NCI-H146 treated with DMSO at 0.1 percent for 48 hours (cell line): ENCODE data around the gene ZNF30.
"Not testable (repeated sequence)": the region's sequence is repeated elsewhere in the genome, so short reads cannot be mapped to it uniquely, and the experiment has no call there.

Source experiments
- DNase-seq: peaks from one replicate; lab custom pipeline; 2025; ENCODE audit not compliant: unreplicated experiment; lab: John Stamatoyannopoulos, UW

ZNF30 gene

DNA sequence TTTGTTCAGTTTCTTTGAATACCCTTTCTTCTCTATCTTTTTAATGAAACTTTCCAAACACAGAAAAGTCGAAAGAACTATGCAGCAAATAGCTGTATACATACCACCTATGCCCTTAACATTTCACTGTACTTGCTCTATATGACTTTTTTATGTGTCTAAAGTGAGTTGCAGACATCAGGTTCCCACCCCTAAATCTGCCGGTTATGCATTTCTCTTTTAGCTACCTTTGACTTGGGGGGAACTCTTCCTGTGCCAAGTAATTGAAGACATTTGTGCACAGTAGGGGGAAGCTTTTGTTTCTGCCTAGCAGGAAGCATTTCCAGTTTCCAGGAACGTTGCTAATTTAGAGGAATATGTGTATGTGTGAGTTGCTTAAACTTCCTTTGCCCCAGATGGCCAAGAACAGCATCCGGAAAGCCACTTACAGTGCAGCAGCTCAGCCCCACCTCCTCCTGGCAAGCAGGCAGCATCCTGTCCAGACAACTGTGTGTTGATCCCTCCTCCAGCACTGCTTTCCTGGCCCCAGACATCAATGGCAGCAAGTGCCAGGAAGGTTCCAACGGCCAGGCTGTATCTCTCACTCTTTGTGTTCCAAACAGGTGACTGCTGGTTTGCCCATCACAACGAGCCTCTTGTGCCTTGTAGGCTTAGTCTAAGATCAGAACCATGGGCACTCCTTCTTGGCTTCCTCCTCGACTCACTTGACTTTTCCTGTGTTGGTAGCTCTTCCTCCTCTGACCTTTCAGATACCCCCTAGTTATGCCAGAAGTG is 58.7 kb downstream of the ZNF30 start:
- no peak for DNase-seq

DNA sequence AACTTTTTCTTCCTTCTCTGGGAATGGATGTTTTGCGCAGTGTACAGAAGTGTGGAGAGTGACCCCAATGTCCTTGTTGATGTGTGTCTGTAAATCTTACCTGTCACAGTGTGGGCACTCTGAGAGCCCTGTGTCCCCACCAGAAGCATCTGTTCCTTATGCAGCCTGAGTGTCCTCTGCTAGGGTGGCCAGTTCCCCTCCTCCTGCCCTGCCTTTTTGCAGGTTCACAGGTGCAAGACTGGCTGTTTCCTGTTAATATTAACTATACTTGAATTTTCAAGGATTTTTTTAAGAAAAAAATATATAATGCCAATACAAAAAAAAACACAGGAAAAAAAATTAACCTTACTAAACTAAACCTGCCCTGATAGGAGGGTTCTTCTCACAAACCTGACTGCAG is 61.4 kb downstream of the ZNF30 start:
- no peak for DNase-seq

DNA sequence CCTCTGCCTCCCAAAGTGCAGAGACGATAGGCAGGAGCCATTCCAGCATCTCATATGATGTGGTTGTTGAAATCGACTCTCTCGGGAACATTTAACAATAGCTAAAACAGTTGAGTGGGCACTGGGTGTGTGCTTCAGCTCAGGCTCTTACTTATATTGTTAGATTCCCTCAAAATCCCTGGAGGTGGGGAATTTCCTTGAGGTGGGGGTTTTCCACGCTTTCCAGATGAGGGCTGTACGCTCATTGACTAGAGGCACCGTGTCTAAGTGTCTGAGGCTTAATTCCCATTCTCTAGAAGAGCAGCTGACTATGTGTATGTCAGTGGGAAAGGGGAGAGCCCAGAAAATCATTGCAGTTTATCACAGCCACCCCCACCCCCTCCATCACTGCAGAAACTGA is 62.6 kb downstream of the ZNF30 start:
- no peak for DNase-seq

DNA sequence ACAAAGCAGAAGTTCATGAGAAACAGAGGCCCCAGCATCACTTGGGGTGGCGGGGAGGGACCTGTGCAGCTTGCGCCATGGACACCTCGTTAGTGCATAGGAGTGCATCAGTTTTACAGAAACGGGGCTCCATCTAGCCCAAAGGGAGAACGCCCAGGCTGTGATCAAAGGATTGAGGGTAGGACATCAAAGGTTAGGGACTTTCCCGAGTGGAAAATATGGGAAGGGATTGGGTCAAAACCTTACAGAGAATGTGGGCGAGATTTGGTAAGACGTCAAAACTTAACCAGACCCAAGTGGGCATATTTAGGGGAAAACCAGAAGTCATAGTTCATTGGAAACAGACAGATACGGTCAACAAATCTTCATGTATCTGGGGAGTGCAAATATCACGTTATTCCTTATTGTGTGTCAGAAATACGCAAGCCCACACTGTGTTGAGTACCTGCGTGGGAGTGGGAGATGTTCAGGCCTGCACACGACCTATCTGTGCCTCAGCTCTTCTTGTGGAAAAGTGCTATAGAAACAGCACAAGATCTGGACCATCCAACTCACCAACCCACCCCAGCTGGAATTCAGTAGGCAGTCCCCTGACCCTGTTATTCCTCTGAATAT is 64.0 kb downstream of the ZNF30 start:
- DNase-seq: no peak

DNA sequence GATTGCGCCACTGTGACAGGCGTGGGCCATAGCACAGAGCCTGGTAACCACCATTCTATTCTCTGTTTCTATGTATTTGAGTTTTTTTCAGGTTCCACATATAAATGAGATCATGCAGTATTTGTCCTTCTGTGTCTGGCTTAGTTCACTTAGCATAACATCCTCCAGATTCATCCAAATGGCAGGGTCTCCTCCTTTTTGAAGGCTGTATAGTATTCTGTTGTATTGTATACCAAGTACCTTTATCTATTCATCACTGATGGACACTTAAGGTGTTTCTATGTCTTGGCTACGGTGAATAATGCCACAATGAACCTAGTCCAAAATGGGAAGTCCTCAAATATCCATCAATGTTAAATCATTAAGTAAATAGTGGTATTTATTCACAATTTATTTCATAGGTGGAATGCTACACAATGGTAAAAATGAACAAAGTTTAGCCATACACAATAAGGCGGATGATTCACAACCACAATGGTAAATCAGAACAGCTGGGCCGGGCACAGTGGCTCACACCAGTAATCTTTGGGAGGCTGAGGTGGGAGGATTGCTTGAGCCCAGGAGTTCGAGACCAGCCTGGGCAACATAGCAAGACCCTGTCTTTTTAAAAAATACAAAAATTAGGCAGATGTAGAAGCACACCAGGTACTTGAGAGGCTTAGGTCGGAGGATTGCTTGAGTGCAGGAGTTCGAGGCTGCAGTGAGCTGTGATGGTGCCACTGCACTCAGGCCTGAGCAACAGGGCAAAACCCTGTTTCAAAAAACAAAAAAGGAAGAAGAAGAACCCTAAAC is 65.0 kb downstream of the ZNF30 start:
- DNase-seq: no peak

DNA sequence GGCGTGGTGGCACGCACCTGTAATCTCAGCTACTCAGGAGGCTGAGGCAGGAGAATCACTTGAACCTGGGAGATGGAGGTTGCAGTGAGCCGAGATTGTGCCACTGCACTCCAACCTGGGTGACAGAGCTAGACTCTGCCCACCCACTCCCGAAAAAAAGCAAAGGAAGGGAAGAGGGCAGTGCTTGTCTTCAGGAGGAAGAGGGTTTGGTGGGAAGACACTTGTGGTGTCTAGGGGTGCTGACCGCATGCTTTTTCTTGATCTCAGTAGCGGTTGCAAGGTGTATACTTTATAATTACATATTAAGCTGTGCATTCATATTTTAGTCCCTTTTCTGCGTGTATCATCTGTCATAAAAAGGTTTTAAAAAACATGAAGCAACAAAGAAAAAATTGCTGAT is 65.9 kb downstream of the ZNF30 start:
- DNase-seq: not testable (repeated sequence)

DNA sequence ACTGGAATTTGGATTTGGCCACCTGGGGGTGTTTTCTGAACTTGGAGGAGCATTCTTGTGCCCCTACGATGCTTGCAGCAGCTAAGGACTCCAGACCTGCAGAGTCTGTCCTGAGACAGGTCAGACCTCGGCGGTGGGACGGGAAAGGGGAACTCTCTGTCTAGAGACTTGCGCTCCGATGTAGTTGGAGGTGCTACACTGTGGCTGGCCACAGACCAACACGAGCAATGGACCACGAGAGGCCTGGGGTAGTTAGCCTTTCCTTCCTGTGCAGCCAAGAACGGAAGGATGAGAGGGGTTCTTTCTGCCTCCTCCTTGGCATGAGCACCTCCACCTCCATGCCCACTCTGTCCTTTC is 67.6 kb downstream of the ZNF30 start:
- no peak for DNase-seq
